Daoy (cell line): ENCODE data around the gene GUCA2B. TPM values are rescaled to one million over a fixed set of nuclear protein-coding genes. Genes with fewer than 3 reads are reported as not detected.

Source experiments
- DNase-seq: peaks from one replicate; pipeline ENCODE4 v3.0.0-alpha.2; 2015; ENCODE audit warnings: low read depth
- total RNA-seq: library from RNA; depleted of rRNA; stranded (reverse); fragments of >200 nt; shearing (Covaris generic); gene quantifications from 2 replicates; pipeline ENCODE4 v1.2.3, GENCODE V29; 2014; rRNA removed

Gene GUCA2B
- total RNA-seq, 1 experiment from 2014 or later = not detected

DNA sequence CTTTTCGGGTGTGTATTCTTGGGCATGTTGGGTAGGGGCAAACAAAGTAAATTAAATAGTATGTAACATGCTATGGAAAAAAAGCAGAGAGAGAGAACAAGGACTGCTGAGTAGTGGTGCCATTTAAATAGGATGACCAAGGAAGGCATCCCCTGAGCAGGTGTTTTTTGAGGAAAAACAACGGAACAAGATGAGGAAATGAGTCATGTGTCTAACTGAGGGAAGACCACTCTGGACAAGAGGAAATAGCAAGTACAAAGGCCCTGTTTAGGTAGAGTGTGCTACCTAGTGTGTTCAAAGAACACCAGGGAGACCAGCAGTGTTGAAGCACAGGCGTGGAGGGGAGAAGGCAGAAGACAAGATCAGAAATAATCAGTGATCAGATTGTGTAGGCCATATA is 31.4 kb downstream of the GUCA2B start:
- no peak for DNase-seq

DNA sequence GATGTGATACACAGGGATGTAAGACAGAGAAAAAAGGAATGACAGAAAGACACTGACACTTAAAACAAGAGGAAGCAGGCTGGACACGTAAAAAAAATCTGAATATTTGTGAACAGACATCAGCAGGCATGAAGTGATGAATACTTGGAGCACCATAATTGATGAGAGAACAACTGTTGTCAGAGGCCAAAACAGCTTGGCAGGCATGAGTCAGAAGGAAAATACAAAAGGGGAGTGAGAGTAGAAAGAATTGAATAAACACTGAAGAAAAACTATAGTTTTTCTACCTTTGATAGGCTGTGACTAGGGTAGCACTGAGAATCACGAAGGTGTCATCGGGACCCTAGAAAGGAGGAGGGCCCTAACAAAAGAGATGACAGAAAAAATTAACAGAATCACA is 32.9 kb downstream of the GUCA2B start:
- DNase-seq = peak; percentile 48

DNA sequence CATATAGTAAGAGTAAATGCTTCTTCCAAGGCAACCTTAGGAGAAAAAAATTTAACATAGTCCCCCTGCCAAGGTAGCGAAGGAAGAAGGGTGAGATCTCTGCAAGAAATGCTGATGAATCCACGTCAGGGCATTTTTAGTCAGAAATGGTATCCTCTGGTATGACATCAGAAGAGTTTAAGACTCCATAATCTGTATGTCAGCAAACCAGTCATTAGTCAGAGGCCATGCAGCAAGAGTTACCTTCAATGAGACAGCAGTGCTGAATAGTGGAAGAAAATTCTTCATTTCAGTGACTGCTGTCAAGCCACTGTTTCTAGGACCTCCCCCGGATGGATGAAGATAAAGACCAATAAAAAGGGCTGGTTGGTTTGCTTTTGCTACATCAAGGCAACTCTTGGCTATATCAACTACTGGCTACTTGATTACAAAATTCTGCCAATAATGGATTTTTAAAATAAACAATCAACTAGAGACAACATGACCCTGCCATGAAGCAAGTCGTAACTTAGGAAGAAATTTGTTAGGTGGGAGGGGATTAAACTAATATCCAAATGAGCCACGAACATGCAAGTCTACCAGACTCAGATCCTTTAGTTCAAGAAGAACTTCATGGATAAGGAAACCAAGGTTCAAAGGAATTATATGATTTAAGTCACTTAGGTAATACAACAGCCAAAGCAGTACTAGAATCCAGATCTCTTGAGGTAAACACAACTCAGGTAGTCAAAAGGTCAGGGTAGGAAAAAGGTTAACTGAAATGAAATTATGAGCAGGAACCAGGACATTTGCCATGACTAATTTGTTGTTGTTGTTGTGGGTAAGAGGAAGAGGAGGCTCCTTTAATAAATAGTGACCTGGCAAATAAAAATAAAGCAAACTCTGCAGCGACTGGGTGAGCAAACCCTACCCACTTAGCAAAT is 37.0 kb downstream of the GUCA2B start:
- DNase-seq = no peak

DNA sequence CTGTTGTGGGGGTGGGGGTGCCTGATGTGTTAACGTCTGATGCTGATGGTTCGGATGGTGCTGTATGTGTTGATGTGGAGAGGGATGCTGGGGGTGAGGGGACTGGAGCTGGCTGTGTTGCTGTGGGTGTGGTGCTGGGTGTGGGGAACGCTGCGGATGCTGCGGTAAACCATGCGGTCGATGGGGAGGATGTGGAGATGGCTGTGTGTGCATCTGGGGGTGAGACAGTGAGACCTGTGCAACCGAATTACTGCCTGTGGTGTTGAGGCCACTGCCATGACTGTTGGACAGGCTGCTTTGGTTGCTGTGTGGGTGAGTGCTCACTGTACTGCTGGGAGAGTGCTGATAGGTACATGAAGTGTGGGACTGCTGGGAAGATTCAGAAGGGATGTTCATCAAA is 38.1 kb downstream of the GUCA2B start:
- no peak for DNase-seq

DNA sequence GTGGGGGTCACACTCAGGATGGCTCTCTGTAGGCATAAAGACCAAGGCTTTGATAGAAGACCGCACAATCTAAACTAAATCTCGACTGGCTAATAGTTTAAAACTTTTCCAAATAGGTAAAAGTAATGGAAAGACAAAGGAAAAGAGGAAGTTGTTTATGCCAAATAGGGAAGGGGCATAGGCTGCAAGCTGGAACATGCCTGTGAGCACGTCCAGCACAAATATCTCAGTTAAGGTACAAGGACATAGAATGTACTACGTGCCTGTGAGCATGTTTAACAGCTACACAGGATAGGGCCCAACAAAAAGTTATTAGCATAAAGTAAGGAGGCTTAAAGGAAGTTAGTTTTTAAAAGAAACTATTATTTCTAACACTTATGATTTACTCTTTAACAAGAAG is 38.9 kb downstream of the GUCA2B start:
- DNase-seq = no peak

DNA sequence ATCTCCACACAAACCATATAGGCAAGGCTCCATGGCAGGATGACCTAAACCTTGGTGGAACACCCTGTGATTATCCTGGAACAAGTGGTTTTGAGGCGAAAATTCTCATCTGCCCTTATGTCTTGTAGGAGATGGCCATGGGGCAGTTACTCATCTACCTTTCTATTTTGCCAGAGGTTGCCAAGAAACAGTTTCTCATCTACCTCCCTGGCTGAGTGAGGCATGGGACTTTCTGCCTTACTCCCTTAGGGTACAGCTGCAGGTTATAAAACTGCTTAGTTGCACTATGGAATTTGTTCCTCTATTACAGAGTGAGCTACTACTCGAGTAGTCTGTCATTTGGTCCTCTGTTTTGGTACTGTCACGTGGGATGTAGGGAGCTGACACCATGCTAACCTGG is 42.6 kb downstream of the GUCA2B start:
- DNase-seq = no peak

DNA sequence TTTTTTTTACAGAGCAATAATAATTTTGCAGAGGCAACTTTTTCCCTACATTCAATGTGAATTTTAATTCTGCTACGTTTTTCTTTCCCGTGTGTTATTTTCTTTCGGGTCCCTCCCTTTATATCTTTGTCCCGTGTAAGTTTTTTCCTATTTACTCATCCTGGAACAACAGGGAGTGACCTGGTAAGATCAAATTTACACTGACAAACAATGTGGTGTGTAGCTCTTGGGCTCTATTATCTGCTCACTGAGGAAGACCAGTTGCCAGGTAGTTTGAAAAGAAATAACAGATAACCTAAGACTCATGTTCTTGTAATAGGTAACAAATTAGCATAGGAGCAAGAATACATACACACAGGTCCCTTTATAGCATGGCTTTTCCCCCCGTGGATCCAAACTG is 45.0 kb downstream of the GUCA2B start:
- no peak for DNase-seq

DNA sequence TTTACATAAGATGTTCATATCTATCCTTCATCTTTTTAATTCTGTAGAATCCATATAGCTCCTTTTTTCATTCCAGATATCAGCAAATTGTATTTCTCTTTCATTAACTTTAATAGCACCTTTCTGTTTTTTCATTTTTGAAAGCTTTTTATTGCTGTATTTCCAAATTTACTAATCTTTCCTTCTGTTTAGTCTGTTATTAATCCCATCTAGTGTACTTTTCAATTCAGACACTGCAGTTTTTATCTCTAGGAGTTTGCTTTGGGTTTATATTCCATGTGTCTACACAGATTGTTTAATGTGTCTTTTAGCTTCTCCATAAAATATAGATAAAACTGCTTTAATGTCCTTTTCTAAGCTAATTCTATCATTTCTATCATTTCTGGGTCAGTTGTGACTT is 48.8 kb downstream of the GUCA2B start:
- no peak for DNase-seq

Other genes starting within 250 kb of the GUCA2B start
- gene HIVEP3, start 234.5 kb upstream of the GUCA2B start, total RNA-seq = 7.5 and 9.5 TPM in 2 replicates
- gene GUCA2A, start 11.3 kb downstream of the GUCA2B start, total RNA-seq = not detected in 2 replicates
- 33.8 and 42.1 TPM in 2 replicates for gene FOXJ3, start 181.8 kb downstream of the GUCA2B start, total RNA-seq
- 3.0 and 3.7 TPM in 2 replicates for gene RIMKLA, start 227.4 kb downstream of the GUCA2B start, total RNA-seq